Body of pancreas (tissue), 4 donors: ENCODE results near the gene COLEC11.

ENCODE experiments used
- CTCF ChIP-seq, 7 experiments: fragments of 450-650 bp in 4 of 7; fragments of 200-600 bp in 3 of 7; sonication (generic) in 3 of 7; IDR thresholded peaks; one replicate each; pipeline ENCODE4 v1.5.1; 2016 to 2019; ENCODE audit warnings: antibody characterized with exemption in 7 of 7
- POLR2A ChIP-seq, 3 donors: fragments of 450-650 bp; IDR thresholded peaks; one replicate each; pipeline ENCODE4 v1.6.1; 2016; ENCODE audit warnings: antibody characterized with exemption in 3 of 3, mild to moderate bottlenecking in 2 of 3

- TF ChIP-seq CTCF (IDR thresholded peaks at IDR 0.05) (no peak), POLR2A (IDR thresholded peaks at IDR 0.05) (no peak)
Measured at GRCh38 chr2:3661149-3661660, 66.3 kb downstream of the COLEC11 start.
